Urinary bladder (tissue), 4 donors: ENCODE data around the gene MICU1. TPM values are rescaled to one million over a fixed set of nuclear protein-coding genes. Genes with fewer than 3 reads are reported as not detected.
"Not testable (repeated sequence)": the region's sequence is repeated elsewhere in the genome, so short reads cannot be mapped to it uniquely, and the experiment has no call there.

ENCODE experiments used
- DNase-seq: peaks from one replicate; pipeline ENCODE4 v3.0.0-alpha.2; 2015; ENCODE audit errors: extremely low spot score
- H3K27ac ChIP-seq: one replicate; pipeline ENCODE4 v1.5.1; 2013; ENCODE audit warnings: low read depth, mild to moderate bottlenecking, moderate library complexity
- H3K36me3 ChIP-seq: one replicate; pipeline ENCODE4 v1.6.1; 2013; ENCODE audit warnings: mild to moderate bottlenecking, moderate library complexity; ENCODE audit not compliant: insufficient read depth
- H3K4me1 ChIP-seq: one replicate; pipeline ENCODE4 v1.6.1; 2013; ENCODE audit warnings: mild to moderate bottlenecking, moderate library complexity; ENCODE audit not compliant: insufficient read depth
- H3K4me3 ChIP-seq: one replicate; pipeline ENCODE4 v1.5.1; 2013; ENCODE audit warnings: low read depth, low read length
- WGBS: extraction: QIAGEN DNeasy Blood & Tissue Kit; methylation state at CpG from one replicate; pipeline ENCODE4 v1.1.7; 2013; 5-methylcytosine and 5-hydroxymethylcytosine counted together
- polyA plus RNA-seq: library from polyadenylated mRNA; stranded (reverse); fragments of 200-250 nt; gene quantifications from one replicate; pipeline ENCODE4 v1.2.3, GENCODE V29; 2013
- total RNA-seq: library from RNA; depleted of rRNA; stranded (reverse); fragments of >200 nt; gene quantifications from one replicate; pipeline ENCODE4 v1.2.3, GENCODE V29; 2014
- donor health status: healthy with polysubstance abuse.
- donor health status: healthy.

The MICU1 gene
- total and polyA plus RNA-seq, 2 donors = 53.3 to 62.5 TPM

DNA sequence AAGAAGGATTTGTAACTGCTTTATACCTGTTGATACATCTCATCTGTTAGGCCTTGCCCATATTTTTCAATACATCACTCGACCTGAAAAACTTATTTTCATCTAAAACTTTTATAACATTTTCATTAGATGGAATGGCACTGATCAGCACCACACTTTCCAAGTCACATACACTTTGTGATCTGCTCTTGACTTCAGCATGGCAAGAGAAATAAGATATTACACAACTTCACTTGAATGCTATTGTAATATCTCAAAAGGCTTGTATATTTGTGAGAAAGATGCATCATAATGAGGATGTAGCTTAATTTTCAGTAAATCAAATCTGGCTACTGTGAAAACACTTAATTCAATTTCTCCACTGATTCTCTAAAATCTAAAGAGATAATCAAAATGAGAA is 126.2 kb downstream of the MICU1 start:
- WGBS = 82% methylated on average over 1 of the region's 1 CpG
- DNase-seq = no peak
- no peak overlapping the region for H3K27ac ChIP-seq
- H3K4me3 ChIP-seq = no peak overlapping the region
- H3K36me3 ChIP-seq = no peaks in the 10 kb centered on the region
- no peaks in the 10 kb centered on the region for H3K4me1 ChIP-seq

DNA sequence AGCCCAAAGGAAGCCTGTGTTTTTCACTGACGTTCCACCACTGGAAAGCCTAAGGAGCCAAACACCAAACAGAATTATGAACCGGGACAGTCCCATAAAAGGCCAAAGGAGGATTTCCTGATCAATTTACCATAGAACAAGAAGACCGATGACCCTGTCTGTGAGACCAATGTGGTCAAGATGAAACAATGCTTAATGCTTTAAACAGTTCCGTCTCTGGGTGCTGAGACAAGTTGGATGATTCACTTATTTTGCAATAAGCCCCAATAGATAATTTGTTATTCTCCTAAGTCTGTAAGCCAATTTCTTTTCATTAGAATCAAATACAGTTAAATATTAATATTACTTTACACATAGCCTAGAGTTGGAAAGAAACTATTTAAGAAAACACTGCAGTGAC is 134.9 kb downstream of the MICU1 start:
- Histone ChIP-seq H3K4me1 (no peaks in the 10 kb centered on the region), H3K36me3 (no peaks in the 10 kb centered on the region), H3K4me3 (no peak overlapping the region), H3K27ac (no peak overlapping the region)
- 74% methylated on average over 4 of the region's 4 CpGs for WGBS
- DNase-seq = no peak

DNA sequence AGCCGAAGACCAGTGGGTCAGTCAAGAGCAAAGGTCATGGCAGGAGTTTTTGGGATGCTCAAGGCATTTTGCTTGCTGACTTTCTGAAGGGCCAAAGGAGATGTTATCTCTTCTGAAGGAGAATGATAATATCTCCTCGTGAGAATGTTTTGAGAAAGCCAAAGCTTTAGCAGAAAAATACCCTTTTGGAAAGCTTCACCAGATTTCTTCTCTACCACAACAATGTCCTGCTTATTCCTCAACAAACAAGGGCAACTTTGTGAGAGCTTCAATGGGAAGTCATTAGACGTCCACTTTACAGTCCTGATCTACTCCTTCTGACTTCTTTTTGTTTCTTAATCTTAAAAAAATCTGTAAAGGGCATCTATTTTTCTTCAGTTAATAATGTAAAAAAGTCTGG is 138.4 kb downstream of the MICU1 start:
- 87% methylated on average over 3 of the region's 3 CpGs for WGBS
- no peak overlapping the region for H3K27ac ChIP-seq
- H3K4me3 ChIP-seq = no peak overlapping the region

DNA sequence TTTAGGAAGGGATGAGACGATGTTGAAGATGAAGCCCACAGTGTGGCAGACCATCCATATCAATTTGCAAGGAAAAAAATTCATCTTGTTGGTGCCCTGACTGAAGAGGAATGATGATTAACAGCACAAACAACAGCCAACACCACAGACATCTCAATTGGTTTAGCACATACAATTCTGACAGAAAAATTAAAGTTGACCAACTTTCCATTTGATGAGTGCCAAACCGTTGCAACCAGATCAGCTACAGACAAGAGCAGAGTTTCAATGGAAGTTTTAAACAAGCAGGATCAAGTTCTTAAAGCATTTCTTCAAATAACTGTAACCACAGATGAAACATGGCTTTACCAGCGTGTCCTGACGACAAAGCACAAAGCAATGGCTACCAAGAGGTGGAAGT is 138.8 kb downstream of the MICU1 start:
- WGBS = 91% methylated on average over 4 of the region's 4 CpGs

More for the DNA sequence above, 138.4 kb downstream of the MICU1 start:
- no peak for DNase-seq
- Histone ChIP-seq H3K36me3 (no peaks in the 10 kb centered on the region), H3K4me1 (no peaks in the 10 kb centered on the region)

DNA sequence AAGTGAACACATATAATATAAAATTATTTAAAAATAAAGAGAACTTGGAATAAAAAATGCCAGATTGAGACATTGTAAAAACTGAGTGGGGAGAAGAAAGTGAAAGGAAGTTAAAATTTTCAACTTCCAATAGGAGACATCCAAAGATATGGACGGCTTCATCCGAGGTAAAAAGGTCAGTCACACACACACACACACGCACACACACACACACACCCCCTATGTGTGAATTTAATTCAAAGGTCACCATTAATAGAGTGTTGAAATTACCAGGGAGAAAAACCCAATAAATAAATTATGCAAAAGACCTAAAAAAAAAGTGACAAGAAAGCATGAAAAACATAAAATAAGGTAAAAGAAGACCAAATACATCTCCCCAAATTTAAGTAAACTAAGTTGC is 140.2 kb downstream of the MICU1 start:
- no peak for DNase-seq
- Histone ChIP-seq H3K4me3 (no peak overlapping the region), H3K4me1 (no peaks in the 10 kb centered on the region), H3K36me3 (no peaks in the 10 kb centered on the region), H3K27ac (no peak overlapping the region)
- WGBS = 82% methylated on average over 3 of the region's 3 CpGs

More for the DNA sequence above, 138.8 kb downstream of the MICU1 start:
- no peak overlapping the region for H3K27ac ChIP-seq
- no peaks in the 10 kb centered on the region for H3K36me3 ChIP-seq
- no peak overlapping the region for H3K4me3 ChIP-seq
- DNase-seq = no peak
- H3K4me1 ChIP-seq = no peaks in the 10 kb centered on the region

DNA sequence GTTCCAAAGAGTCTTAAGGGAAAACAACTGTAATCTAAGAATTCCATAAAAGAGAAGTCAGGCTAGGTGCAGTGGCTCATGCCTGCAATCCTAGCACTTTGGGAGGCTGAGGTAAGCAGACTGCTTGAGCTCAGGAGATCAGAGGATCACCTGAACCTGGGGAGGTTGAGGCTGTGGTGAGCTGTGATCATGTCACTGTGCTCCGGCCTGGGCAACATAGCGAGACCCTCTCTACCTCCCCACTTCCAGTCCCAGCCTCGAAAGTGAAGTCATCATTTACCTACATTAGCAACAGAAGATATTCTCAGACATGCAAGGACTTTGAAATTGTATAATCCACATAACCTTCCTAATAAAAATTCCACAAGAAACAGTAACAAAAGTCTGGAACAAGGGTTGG is 141.4 kb downstream of the MICU1 start:
- H3K36me3 ChIP-seq = no peaks in the 10 kb centered on the region
- DNase-seq = no peak
- H3K4me3 ChIP-seq = no peak overlapping the region
- H3K27ac ChIP-seq = no peak overlapping the region
- WGBS = over 99% methylated on average over 3 of the region's 3 CpGs
- H3K4me1 ChIP-seq = no peaks in the 10 kb centered on the region

DNA sequence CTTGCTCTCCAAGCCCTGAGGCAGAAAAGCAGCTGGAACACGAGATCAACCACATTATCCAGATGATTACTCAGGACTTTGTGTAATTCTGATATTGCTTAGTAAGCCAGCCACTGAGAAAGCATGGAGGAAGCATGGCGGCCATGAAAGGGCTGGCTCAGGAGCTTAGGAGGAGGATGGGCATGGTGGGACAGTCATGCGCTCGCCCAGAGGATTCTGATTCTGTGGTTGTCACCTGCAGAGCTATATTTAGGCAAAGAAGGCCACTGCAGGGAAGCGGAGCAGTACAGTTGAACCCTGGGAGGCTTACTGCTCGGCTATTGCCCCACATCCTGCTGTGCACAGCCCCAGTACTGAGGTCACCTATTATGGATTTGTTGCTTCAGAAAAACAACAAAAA is 142.4 kb downstream of the MICU1 start:
- Histone ChIP-seq H3K27ac (no peak overlapping the region), H3K4me3 (no peak overlapping the region), H3K36me3 (no peaks in the 10 kb centered on the region), H3K4me1 (no peaks in the 10 kb centered on the region)
- 94% methylated on average over 6 of the region's 6 CpGs for WGBS
- DNase-seq = no peak

DNA sequence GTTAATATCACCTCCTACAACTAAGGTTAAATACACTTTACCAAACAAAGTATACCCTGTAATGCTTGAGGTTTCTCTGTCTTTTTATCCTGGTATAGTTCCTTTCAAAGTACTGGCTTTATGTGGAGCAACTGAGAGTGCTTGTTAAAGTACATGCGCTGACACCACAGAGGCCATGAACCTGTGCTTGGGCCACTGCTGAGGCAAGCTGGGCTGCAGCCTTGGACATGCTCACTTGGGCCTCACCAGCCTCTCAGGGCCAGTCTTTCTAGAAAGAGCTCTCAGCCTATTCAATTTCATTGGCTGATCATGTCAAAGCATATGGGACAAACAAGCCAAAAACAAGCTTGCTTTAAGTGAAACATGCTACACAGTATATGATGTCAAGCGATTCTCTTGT is 145.0 kb downstream of the MICU1 start:
- Histone ChIP-seq H3K4me1 (no peaks in the 10 kb centered on the region), H3K4me3 (no peak overlapping the region), H3K27ac (no peak overlapping the region), H3K36me3 (no peaks in the 10 kb centered on the region)
- 93% methylated on average over 2 of the region's 2 CpGs for WGBS
- DNase-seq = no peak

DNA sequence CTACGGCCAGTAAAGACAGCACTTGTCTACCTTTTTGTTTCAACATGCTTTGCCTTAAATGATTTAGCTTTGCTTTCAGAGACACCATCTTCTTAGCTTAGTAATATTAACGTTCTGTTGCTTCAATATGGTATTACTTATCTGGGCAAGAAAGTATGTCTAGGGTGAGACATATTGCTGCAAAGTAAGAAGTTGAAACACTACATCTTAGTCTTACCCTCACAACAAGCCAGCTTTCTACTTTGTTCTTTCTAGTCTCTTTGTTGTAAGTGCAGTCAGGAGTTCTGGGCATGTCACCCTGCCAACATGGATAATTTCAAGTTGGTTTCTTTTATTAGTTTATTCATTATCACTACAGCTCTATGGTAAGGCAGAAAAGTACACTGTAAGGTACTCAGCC is 148.4 kb downstream of the MICU1 start:
- H3K4me3 ChIP-seq = no peak overlapping the region
- H3K4me1 ChIP-seq = no peaks in the 10 kb centered on the region
- no peaks in the 10 kb centered on the region for H3K36me3 ChIP-seq
- H3K27ac ChIP-seq = no peak overlapping the region
- DNase-seq = no peak
- WGBS = 91% methylated on average over 2 of the region's 2 CpGs

DNA sequence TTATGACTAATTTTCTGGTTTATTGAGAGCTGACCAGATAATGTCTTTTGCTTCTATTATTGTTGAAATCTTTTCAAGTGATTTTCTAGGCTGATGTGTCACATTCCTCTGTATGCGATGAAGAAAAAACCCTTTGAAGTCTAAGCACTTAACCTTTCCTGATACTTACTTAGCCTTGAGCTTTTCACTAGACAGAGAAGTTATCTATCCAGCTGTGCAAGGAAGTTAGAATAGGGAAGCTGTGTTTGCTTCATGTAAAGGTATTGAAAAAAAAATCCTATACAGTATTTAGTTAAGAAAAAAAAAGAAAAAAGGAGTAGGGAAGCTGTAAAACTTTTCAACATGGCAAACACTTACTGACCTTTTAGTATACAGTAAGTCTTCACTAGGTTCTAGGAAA is 153.6 kb downstream of the MICU1 start:
- DNase-seq = no peak
- no peaks in the 10 kb centered on the region for H3K4me1 ChIP-seq
- no peak overlapping the region for H3K27ac ChIP-seq
- WGBS = 93% methylated on average over 1 of the region's 1 CpG
- H3K36me3 ChIP-seq = peaks cover 3% of the 10 kb centered on the region
- no peak overlapping the region for H3K4me3 ChIP-seq

DNA sequence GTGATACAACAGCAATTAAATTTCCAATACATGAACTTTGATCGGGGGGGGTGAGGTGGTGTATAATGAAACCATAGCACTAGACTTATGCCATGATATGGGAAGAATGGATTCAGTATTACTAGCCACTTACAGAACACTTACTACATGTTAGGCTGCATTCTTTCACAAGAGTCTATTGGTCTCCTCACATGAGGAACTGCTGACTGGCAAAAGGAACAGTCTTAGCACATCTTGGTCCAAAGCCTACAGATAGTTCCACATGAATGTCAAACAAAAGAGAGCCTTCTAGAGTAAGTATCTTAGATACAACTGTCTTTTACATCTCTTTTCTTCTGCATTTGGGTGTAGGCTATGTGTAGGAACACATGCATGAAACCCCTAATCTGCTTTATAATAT is 155.2 kb downstream of the MICU1 start:
- H3K4me3 ChIP-seq = no peak overlapping the region
- no peak overlapping the region for H3K27ac ChIP-seq
- peaks cover 5% of the 10 kb centered on the region for H3K36me3 ChIP-seq
- no peaks in the 10 kb centered on the region for H3K4me1 ChIP-seq
- no peak for DNase-seq
- WGBS = 96% methylated on average over 1 of the region's 1 CpG

DNA sequence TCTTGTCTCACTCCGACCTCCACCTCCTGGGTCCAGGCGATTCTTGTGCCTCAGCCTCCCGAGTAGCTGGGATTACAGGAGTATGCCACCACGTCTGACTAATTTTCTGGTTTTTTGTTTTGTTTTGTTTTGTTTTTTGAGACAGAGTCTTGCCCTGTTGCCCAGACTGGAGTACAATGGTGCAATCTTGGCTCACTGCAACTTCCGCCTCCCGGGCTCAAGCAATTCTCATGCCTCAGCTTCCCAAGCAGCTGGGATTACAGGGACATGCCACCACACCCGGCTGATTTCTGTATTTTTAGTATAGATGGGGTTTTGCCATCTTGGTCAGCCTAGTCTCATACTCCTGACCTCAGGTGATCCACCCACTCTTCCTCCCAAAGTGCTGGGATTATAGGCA is 158.8 kb downstream of the MICU1 start:
- not testable (repeated sequence) for DNase-seq, H3K36me3 ChIP-seq, H3K27ac ChIP-seq, H3K4me3 ChIP-seq, H3K4me1 ChIP-seq
- 90% methylated on average over 7 of the region's 7 CpGs for WGBS

DNA sequence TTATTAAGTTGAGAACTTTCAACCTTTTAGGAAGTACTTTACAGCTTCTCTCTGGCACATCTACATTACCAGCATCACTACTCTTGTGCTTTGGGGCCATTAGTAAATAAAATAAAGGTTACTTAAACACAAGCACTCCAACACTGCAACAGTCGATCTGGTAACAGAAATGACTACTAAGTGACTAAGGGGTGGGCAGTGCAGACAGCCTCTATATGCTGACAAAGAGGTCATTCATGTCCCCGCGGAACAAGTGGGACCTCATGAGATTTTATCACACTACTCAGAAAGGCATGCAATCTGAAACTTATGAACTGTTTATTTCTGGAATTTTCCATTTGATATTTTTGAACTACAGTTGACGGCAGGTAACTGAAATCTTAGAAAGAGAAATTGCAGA is 159.9 kb downstream of the MICU1 start:
- Histone ChIP-seq H3K4me3 (no peak overlapping the region), H3K4me1 (no peaks in the 10 kb centered on the region), H3K36me3 (peaks cover 3% of the 10 kb centered on the region), H3K27ac (no peak overlapping the region)
- no peak for DNase-seq
- WGBS = 66% methylated on average over 4 of the region's 4 CpGs

DNA sequence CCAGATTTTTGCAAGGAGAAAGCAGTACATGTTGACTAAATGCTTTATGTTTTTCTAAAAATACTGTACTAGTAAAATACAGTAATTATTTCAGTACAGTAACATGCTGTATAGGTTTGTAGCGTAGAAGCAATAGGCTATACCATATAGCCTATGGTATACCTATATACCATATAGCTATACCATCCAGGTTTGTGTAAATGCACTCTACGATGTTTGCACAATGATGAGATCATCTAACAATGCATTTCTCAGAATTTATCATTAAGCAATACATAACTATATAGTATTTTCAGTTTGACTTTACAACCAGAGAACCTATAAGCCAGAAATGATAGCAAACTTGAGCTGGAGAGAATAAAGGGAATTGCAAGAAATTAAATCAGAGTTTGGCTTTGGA is 161.4 kb downstream of the MICU1 start:
- DNase-seq = no peak
- Histone ChIP-seq H3K27ac (no peak overlapping the region), H3K36me3 (peaks cover 4% of the 10 kb centered on the region), H3K4me3 (no peak overlapping the region), H3K4me1 (no peaks in the 10 kb centered on the region)
- WGBS = 74% methylated on average over 2 of the region's 2 CpGs

DNA sequence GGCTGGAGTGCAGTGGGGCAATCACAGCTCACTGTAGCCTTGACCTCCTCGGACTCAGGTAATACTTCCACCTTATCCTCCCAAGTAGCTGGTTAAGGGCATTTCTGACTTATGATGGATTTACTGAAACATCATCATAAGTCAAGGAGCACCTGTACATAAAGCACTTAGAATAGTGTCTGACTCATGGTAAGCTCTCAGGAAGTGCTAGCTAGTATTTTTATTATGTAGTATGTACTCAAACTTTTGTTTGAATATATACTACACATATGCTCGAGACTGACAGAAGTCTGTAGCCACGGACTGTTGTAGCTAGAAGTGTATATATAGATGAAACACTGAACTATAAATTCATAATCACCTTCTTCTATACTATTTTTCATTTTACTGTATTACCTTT is 163.6 kb downstream of the MICU1 start:
- H3K4me3 ChIP-seq = no peak overlapping the region
- H3K36me3 ChIP-seq = peaks cover 6% of the 10 kb centered on the region
- H3K27ac ChIP-seq = no peak overlapping the region
- WGBS = 90% methylated on average over 3 of the region's 3 CpGs
- DNase-seq = no peak
- H3K4me1 ChIP-seq = no peaks in the 10 kb centered on the region
